GM04504 (cell line): ENCODE measurements around the gene RND3.

Experiments
- DNase-seq: peaks from one replicate; pipeline ENCODE4 v3.0.0-alpha.2; 2012; ENCODE audit warnings: low read depth

RND3 gene

GRCh38 chr2:150491943-150492342 is 4.5 kb upstream of the RND3 start:
- DNase-seq: peak; percentile 66

- no peak for DNase-seq
Observed at GRCh38 chr2:150491430-150491829, 4.0 kb upstream of the RND3 start.

GRCh38 chr2:150490466-150490865 is 3.0 kb upstream of the RND3 start:
- no peak for DNase-seq

GRCh38 chr2:150486539-150487484 is 655 bp downstream of the RND3 start:
- DNase-seq: peak; percentile 6

- DNase-seq: peak; percentile 25
Observed at GRCh38 chr2:150485871-150486538, 1.5 kb downstream of the RND3 start.

- DNase-seq: peak; percentile 26
Observed at GRCh38 chr2:150485114-150485870, 2.2 kb downstream of the RND3 start.

- DNase-seq: peak; percentile 12
Observed at GRCh38 chr2:150484461-150485021, 2.9 kb downstream of the RND3 start.

- DNase-seq: peak; percentile 16
Observed at GRCh38 chr2:150484006-150484405, 3.5 kb downstream of the RND3 start.

- DNase-seq: peak; percentile 6
Observed at GRCh38 chr2:150483532-150483931, 3.9 kb downstream of the RND3 start.

GRCh38 chr2:150482667-150483400 is 4.6 kb downstream of the RND3 start:
- DNase-seq: peak; percentile 26

- peak; percentile 13 for DNase-seq
Observed at GRCh38 chr2:150482111-150482510, 5.4 kb downstream of the RND3 start.

GRCh38 chr2:150480971-150481830 is 6.3 kb downstream of the RND3 start:
- DNase-seq: peak; percentile 28

GRCh38 chr2:150480241-150480640 is 7.2 kb downstream of the RND3 start:
- peak; percentile 64 for DNase-seq

GRCh38 chr2:150479075-150479915 is 8.2 kb downstream of the RND3 start:
- peak; percentile 24 for DNase-seq

- DNase-seq: peak; percentile 22
Observed at GRCh38 chr2:150478200-150478974, 9.1 kb downstream of the RND3 start.

- peak; percentile 42 for DNase-seq
Observed at GRCh38 chr2:150477347-150477746, 10.1 kb downstream of the RND3 start.

GRCh38 chr2:150476809-150477302 is 10.6 kb downstream of the RND3 start:
- peak; percentile 23 for DNase-seq

- peak; percentile 11 for DNase-seq
Observed at GRCh38 chr2:150476286-150476685, 11.2 kb downstream of the RND3 start.
